Activated CD8-positive, alpha-beta memory T cell treated with anti-CD3 and anti-CD28 coated beads, Interleukin-2, amount 50 U/mL, for 1 hour (primary cell): ENCODE measurements around the gene CXorf49B.

Experiments used
- DNase-seq: peaks from one replicate; pipeline ENCODE4 v3.0.0-alpha.2; 2020; ENCODE audit errors: extremely low read depth

Gene CXorf49B

DNA sequence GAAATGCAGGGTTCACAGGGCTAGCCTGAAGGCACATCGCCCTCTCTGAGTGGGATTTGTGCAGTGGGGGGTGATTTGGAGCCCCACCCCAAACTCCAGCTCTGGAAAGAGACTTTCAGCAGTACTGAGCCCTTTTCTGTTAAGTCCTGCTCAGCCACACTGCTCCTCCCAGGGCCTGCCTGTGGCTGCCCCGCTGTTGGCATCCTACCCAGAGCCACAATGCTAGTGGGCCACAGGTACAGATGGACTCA, 52.7 kb downstream of the CXorf49B start:
- no peak for DNase-seq
